Adrenal gland (tissue), 12 donors: ENCODE data around the gene LENG9. TPM values are rescaled to one million over a fixed set of nuclear protein-coding genes. Genes with fewer than 3 reads are reported as not detected.

ENCODE experiments used
- DNase-seq, 7 donors: peaks; one replicate each; pipeline ENCODE4 v3.0.0-alpha.2; 2019 to 2020
- H3K27ac ChIP-seq, 5 donors: fragments of 200-600 bp; sonication (generic) in 4 of 5; 1 replicate in 3 of 5; 2 replicates in 2 of 5; pipeline versions ENCODE4 v1.5.1 to v1.8.0; 2016 to 2020; ENCODE audit warnings: mild to moderate bottlenecking in 1 of 5
- H3K27me3 ChIP-seq: fragments of 200-600 bp; 2 replicates; pipeline ENCODE4 v1.8.0; 2021
- H3K36me3 ChIP-seq, 2 donors: fragments of 200-600 bp; replicated peaks in 1 of 2; 1 replicate in 1 of 2; 2 replicates in 1 of 2; pipeline versions ENCODE4 v1.5.1 to v1.8.0; 2018 to 2022
- H3K4me1 ChIP-seq, 2 donors: fragments of 200-600 bp; replicated peaks in 1 of 2; 1 replicate in 1 of 2; 2 replicates in 1 of 2; pipeline versions ENCODE4 v1.5.1 to v1.8.0; 2018 to 2021
- H3K4me3 ChIP-seq, 4 donors: fragments of 200-600 bp; sonication (generic) in 3 of 4; one replicate each; pipeline ENCODE4 v1.5.1; 2016 to 2018
- H3K9me3 ChIP-seq, 3 donors: fragments of 200-600 bp; sonication (generic) in 1 of 3; replicated peaks in 1 of 3; 1 replicate in 2 of 3; 2 replicates in 1 of 3; pipeline versions ENCODE4 v1.5.1 to v1.8.0; 2016 to 2021
- CTCF ChIP-seq, 6 experiments: fragments of 450-650 bp in 4 of 6; fragments of 200-600 bp in 2 of 6; sonication (generic) in 1 of 6; IDR thresholded peaks; 1 replicate in 5 of 6; 2 replicates in 1 of 6; pipeline versions ENCODE4 v1.5.1 to v1.8.0; 2016 to 2021; ENCODE audit warnings: antibody characterized with exemption in 6 of 6, mild to moderate bottlenecking in 2 of 6, moderate library complexity in 1 of 6
- POLR2A ChIP-seq, 2 donors: fragments of 450-650 bp; IDR thresholded peaks; one replicate each; pipeline ENCODE4 v1.6.1; 2017; ENCODE audit warnings: antibody characterized with exemption in 2 of 2, mild to moderate bottlenecking in 2 of 2, moderate library complexity in 1 of 2
- WGBS, 4 donors: extraction: QIAGEN DNeasy Blood & Tissue Kit in 2 of 4; methylation state at CpG; one replicate each; pipeline versions ENCODE4 v1.1.5 to v1.1.7; 2013 to 2017; 5-methylcytosine and 5-hydroxymethylcytosine counted together
- intact Hi-C, 2 donors: fragments of 100-400 bp; cut with DNase I; formaldehyde crosslinking; loops; one replicate each; pipeline versions ENCODE4 v1.14.1 to v1.15.0; 2022 to 2023
- polyA plus RNA-seq, 3 donors: library from polyadenylated mRNA; stranded (reverse); fragments of 200-250 nt in 2 of 3; fragments of 350-450 nt in 1 of 3; fragmentation: Illumina TruSeq in 1 of 3; extraction: RNeasy Lipid Tissue Mini Kit (QIAGEN cat#74804) in 1 of 3; gene quantifications; one replicate each; pipeline ENCODE4 v1.2.3, GENCODE V29; 2013 to 2014
- total RNA-seq, 9 donors: library from RNA; depleted of rRNA in 4 of 9; stranded (reverse); fragments of >200 nt in 4 of 9; fragments of 120-200 nt in 1 of 9; fragmentation: NEBNext Ultra II Directional in 1 of 9; extraction: Animal tissue kit (Norgen Biotek cat#: 25700) in 1 of 9; gene quantifications; one replicate each; pipeline versions ENCODE4 v1.1.0 to v1.2.4, GENCODE V29; 2013 to 2023
- donor health status: healthy with polysubstance abuse.
- donor health status: Bipolar disorder and iron deficiency.
- donor health status: DM: yes; HTN: yes; CAD: no.
- donor health status: DM: no; HTN: no; CAD: no.
- donor health status: DM: no; HTN: no; CAD: no.
- donor health status: DM: yes; HTN: yes; CAD: no.

Gene LENG9
- total and polyA plus RNA-seq, 12 donors = 1.3 to 15.3 (median 7.8) TPM

GRCh38 chr19:54420383-54421168 lies 43.0 kb downstream of the LENG9 start:
- no peak for TF ChIP-seq CTCF (IDR thresholded peaks at IDR 0.05)
- H3K4me3 ChIP-seq = no peak overlapping the region
- peaks cover 25% of the 10 kb centered on the region for H3K27me3 ChIP-seq
- peaks cover 0 to 5% of the 10 kb centered on the region in 2 donors for H3K4me1 ChIP-seq
- intact Hi-C loops = no loop called here
- no peak for DNase-seq
- WGBS, 4 donors = 18 to 37% (median 20%) methylated on average over 2 to 37 of the region's 37 CpGs
- no peaks in the 10 kb centered on the region for H3K36me3 ChIP-seq
- no peaks in the 10 kb centered on the region for H3K9me3 ChIP-seq
- no peak overlapping the region for H3K27ac ChIP-seq

- no peak overlapping the region for H3K27ac ChIP-seq
- no peaks in the 10 kb centered on the region for H3K36me3 ChIP-seq
- TF ChIP-seq CTCF (IDR thresholded peaks at IDR 0.05) (no peak), POLR2A (IDR thresholded peaks at IDR 0.05) (no peak)
- peaks cover 30% of the 10 kb centered on the region for H3K27me3 ChIP-seq
- DNase-seq = no peak
- peaks cover 0 to 5% of the 10 kb centered on the region in 2 donors for H3K4me1 ChIP-seq
- WGBS, 4 donors = 27 to 83% (median 63%) methylated on average over 1 to 10 of the region's 10 CpGs
- no peak overlapping the region for H3K4me3 ChIP-seq
- intact Hi-C loops = no loop called here
- no peaks in the 10 kb centered on the region for H3K9me3 ChIP-seq
These were observed 43.6 kb downstream of the LENG9 start for GRCh38 chr19:54420068-54420382.

GRCh38 chr19:54418930-54419800 lies 44.4 kb downstream of the LENG9 start:
- TF ChIP-seq CTCF (IDR thresholded peaks at IDR 0.05) (no peak), POLR2A (IDR thresholded peaks at IDR 0.05) (no peak)
- no peaks in the 10 kb centered on the region for H3K9me3 ChIP-seq
- H3K4me3 ChIP-seq = no peak overlapping the region
- DNase-seq = no peak
- no peaks in the 10 kb centered on the region for H3K36me3 ChIP-seq
- peaks cover 34% of the 10 kb centered on the region for H3K27me3 ChIP-seq
- peaks cover 0 to 5% of the 10 kb centered on the region in 2 donors for H3K4me1 ChIP-seq
- WGBS, 4 donors = 71 to 93% (median 80%) methylated on average over 6 to 26 of the region's 26 CpGs
- no peak overlapping the region for H3K27ac ChIP-seq
- intact Hi-C loops = no loop called here
